H1 (cell line): Measurements from ENCODE around the gene CLN6. TPM values are rescaled to one million over a fixed set of nuclear protein-coding genes. Genes with fewer than 3 reads are reported as not detected.

Experiments used
- CBX8 ChIP-seq: fragments of 300-800, 300-1000 bp; sonication (generic); IDR thresholded peaks from 2 replicates; pipeline ENCODE4 v1.7.1; 2016; ENCODE audit warnings: low read depth, low read length, borderline replicate concordance
- EZH2 ChIP-seq: fragments of 200-600 bp; sonication (generic); IDR thresholded peaks from 2 replicates; pipeline ENCODE4 v1.7.1; 2012; ENCODE audit warnings: low read depth, mild to moderate bottlenecking, moderate library complexity, low read length, inconsistent platforms; ENCODE audit not compliant: severe bottlenecking
- HDAC6 ChIP-seq: IDR thresholded peaks from one replicate; pipeline ENCODE4 v1.7.1; 2012; ENCODE audit warnings: low read depth, mild to moderate bottlenecking, inconsistent platforms, low read length, moderate library complexity
- RFX5 ChIP-seq: IDR thresholded peaks from 2 replicates; pipeline ENCODE4 v1.6.1; 2011; ENCODE audit warnings: low read depth, low read length, improper control_type of control experiment, borderline replicate concordance
- polyA plus RNA-seq, 7 experiments: library from polyadenylated mRNA; depleted of rRNA in 3 of 7; stranded (reverse) in 5 of 7; unstranded in 2 of 7; fragments of >200 nt in 5 of 7; fragments of 200-250 nt in 2 of 7; gene quantifications; 1 replicate in 5 of 7; 2 replicates in 1 of 7; 4 replicates in 1 of 7; pipeline versions ENCODE4 v1.2.1 to v1.2.3, GENCODE V29; 2011 to 2013; ENCODE audit warnings: missing spikeins in 2 of 7, mixed read lengths in 2 of 7
- total RNA-seq: library from RNA; stranded (reverse); fragmentation: NEBNext Ultra II Directional; extraction: Animal tissue kit (Norgen Biotek cat#: 25700); gene quantifications from 2 replicates; pipeline ENCODE4 v1.2.1, GENCODE V29; 2021

CLN6 gene
- total and polyA plus RNA-seq, 2 of the 8 experiments (the other 6 are each of a cell fraction or from before 2014, with no cell fraction given), result 60.0 to 137 TPM

GRCh38 chr15:68205954-68206539, 23.5 kb downstream of the CLN6 start (continued):
- TF ChIP-seq CBX8 (no peak), EZH2 (no peak), RFX5 (no peak), HDAC6 (no peak)
